IPS DF 4.7 (cell line): Measurements from ENCODE around the gene TEK.

Source experiments
- DNase-seq: peaks from one replicate; pipeline ENCODE4 v3.0.0-alpha.2; 2013; ENCODE audit warnings: low spot score; ENCODE audit errors: extremely low read depth

The TEK gene

GRCh38 chr9:27179245-27179865, 70.3 kb downstream of the TEK start:
- DNase-seq: no peak

- DNase-seq: no peak
These were observed 72.4 kb downstream of the TEK start for GRCh38 chr9:27181381-27181780.

GRCh38 chr9:27182421-27182820, 73.4 kb downstream of the TEK start:
- no peak for DNase-seq

- DNase-seq: no peak
These were observed 74.1 kb downstream of the TEK start for GRCh38 chr9:27183131-27183530.

GRCh38 chr9:27183701-27184100, 74.7 kb downstream of the TEK start:
- DNase-seq: no peak

GRCh38 chr9:27184556-27185351, 75.7 kb downstream of the TEK start:
- no peak for DNase-seq

- no peak for DNase-seq
These were observed 79.4 kb downstream of the TEK start for GRCh38 chr9:27188426-27188825.

- DNase-seq: no peak
These were observed 80.4 kb downstream of the TEK start for GRCh38 chr9:27189426-27189825.

GRCh38 chr9:27192291-27192960, 83.4 kb downstream of the TEK start:
- DNase-seq: no peak

GRCh38 chr9:27193886-27194285, 84.9 kb downstream of the TEK start:
- DNase-seq: no peak

- no peak for DNase-seq
These were observed 85.5 kb downstream of the TEK start for GRCh38 chr9:27194401-27195091.

GRCh38 chr9:27195191-27195590, 86.2 kb downstream of the TEK start:
- no peak for DNase-seq

GRCh38 chr9:27196383-27196782, 87.4 kb downstream of the TEK start:
- no peak for DNase-seq

- no peak for DNase-seq
These were observed 89.2 kb downstream of the TEK start for GRCh38 chr9:27198190-27198589.

- no peak for DNase-seq
These were observed 93.0 kb downstream of the TEK start for GRCh38 chr9:27202056-27202455.

- DNase-seq: no peak
These were observed 94.8 kb downstream of the TEK start for GRCh38 chr9:27203783-27204182.

GRCh38 chr9:27204578-27204977, 95.6 kb downstream of the TEK start:
- no peak for DNase-seq

GRCh38 chr9:27205198-27205597, 96.2 kb downstream of the TEK start:
- no peak for DNase-seq

- DNase-seq: no peak
These were observed 97.0 kb downstream of the TEK start for GRCh38 chr9:27206041-27206440.

GRCh38 chr9:27209034-27209433, 100.0 kb downstream of the TEK start:
- DNase-seq: no peak

- DNase-seq: no peak
These were observed 101.6 kb downstream of the TEK start for GRCh38 chr9:27210588-27210987.

- no peak for DNase-seq
These were observed 103.2 kb downstream of the TEK start for GRCh38 chr9:27212191-27212590.
